ENCODE data around the gene PCSK6.
"Not testable (repeated sequence)": the region's sequence is repeated elsewhere in the genome, so short reads cannot be mapped to it uniquely, and the experiment has no call there.

Gene PCSK6

GRCh38 chr15:101372960-101373525 is 116.5 kb downstream of the PCSK6 start:
- DNase-seq, result no peak

DNA sequence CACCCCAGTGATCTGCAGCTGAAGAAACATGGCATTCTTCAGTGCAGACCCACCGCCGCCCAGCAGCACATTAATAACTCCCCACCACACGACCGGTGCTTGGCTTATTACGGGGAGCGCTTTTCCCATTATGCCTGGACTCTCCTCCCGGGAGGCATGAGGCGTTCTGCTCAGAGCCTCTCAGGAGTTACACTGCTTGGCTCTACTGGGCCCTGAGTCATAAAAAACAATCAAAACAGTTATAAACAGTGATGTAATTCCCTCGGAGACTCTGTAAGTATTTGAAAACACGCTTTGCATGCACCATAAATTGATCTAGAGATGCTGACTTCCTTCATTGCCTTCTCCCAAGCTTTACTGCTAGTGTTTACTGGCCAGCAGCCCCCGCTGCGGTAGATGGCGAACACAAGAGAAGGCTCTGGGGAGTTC is 117.3 kb downstream of the PCSK6 start:
- DNase-seq, result no peak

- DNase-seq, result no peak
Observed at GRCh38 chr15:101371519-101371918, 118.0 kb downstream of the PCSK6 start.

DNA sequence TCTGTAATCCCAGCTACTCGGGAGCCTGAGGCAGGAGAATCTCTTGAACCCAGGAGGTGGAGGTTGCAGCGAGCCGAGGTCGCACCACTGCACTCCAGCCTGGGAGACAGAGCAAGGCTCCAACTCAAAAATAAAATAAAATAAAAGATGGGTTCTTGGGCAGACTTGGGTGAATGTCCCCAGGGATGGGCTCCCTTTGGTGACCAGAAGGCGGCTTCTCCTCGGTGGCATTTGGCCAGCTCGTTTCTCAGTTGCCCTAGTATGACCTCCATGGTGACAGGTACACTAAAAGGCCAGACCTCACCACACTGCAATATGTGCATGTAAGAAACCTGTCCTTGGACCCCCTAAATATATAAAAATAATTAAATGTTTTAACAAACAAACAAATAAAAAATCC is 118.4 kb downstream of the PCSK6 start:
- no peak for DNase-seq

DNA sequence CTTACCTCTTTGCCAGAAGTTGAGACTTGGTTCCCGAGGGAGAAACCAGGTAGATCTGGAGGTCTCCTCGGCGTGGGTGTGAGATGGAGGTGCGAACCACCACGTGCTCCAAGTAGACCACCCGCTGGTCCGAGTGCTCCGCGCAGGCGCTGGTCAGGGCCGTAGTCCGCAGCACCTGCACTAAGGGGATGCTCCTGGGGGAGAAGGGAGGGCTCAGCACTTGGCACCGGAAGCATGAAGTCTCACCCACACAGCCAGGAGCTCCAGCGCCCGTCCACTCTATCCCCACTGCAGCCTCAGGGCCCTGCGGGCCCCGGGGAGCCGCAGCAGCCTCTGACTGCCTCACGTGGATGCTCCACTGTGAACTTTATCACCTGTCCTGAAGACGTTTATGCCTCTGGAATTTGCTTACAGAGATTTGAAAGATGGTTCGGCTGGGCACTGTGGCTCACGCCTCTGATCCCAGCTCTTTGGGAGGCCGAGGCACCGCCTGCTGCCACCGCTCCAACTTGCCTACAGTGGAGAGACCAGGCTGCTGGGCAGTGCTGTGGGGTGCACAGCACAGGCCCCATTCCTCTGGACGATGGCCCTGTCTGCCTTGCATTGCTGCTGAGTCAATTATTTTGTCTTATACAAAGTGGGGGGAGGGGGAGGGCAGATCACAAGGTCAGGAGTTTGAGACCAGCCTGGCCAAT is 119.0 kb downstream of the PCSK6 start:
- no peak for DNase-seq

GRCh38 chr15:101369676-101370075 is 119.8 kb downstream of the PCSK6 start:
- DNase-seq, result no peak

GRCh38 chr15:101368861-101369642 is 120.5 kb downstream of the PCSK6 start:
- no peak for DNase-seq

DNA sequence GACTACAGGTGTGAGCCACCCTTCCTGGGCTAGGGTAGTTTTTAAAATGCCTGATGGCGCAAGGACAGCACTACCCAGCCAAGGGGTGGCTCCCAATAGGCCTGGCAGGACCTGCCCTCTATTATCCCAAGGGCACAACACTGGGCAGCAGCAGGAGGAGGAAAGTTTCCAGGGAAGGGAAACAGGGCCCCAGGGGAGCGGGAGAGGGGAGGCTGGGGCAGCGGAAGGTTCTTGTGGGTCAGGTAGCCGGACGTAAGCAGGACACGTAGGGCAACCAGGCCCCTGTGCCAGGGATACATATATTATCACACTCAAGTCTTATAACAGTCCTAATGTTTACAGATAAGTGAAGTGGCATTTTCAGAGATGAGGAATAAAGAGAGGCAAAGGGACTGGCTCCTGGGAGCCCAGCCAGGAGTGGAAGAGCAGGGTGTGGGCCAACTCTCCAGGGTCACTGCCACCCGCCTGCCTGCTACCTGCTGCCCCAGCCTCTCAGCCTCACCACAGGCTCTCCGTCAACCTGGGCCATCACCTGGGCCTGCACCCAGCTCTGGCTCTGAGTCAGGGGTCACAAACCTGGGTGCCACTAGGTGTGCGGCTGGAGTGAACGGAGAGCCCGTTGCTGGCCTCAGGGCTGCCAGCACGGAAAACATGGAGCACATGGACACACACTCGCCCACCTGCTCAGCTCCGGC is 121.3 kb downstream of the PCSK6 start:
- no peak for DNase-seq

DNA sequence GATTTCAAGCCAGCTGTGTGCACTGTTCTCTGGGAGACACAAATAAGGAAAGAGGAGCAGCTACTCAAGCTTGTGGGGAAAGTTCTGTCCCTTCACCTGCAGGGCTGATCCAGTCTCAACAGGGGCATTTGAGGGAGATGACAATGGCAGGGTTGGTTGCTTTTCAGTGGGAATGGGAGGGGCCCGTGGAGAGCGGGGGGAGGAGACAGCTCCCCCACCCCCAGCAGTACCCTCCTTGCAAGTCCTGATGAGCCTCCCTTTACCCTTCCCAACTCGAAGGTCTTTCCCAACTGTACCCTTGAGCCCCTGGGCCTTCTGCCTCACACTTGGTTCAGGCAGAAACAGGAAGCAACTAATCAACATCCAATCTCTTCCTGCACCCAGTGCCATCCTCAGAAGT is 122.7 kb downstream of the PCSK6 start:
- DNase-seq, result no peak

GRCh38 chr15:101362986-101363566 is 126.4 kb downstream of the PCSK6 start:
- DNase-seq, result no peak

- DNase-seq, result no peak
Observed at GRCh38 chr15:101362359-101362758, 127.1 kb downstream of the PCSK6 start.

GRCh38 chr15:101361418-101361817 is 128.1 kb downstream of the PCSK6 start:
- DNase-seq, result no peak

DNA sequence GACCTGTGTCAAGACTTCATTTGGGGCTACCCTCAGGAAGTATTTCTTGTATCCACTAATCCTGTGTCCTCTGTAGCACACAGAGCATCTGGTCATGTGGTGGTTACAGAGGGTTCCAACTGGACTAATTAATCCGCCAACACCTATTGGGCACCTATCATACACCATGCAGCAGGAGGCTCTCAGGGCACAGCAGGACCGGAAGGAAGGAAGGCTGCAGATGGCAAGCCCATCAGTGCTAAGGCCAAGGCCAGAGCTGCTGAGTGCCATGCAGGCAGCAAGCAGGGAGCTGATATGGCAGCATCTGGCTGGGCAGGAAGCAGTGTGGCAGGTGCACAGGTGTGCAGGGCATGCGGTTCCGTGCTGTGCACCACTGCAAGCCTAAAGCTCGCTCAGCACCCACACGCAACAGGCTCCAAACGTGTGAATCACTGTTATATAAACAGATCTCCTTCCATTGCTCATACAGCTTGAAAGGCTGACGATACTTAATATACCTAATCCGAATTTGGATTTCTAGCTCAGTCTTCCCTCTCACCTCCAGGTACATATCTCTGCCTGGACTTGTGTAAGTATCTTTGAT is 130.1 kb downstream of the PCSK6 start:
- DNase-seq, result no peak

GRCh38 chr15:101358895-101359294 is 130.6 kb downstream of the PCSK6 start:
- DNase-seq, result no peak

DNA sequence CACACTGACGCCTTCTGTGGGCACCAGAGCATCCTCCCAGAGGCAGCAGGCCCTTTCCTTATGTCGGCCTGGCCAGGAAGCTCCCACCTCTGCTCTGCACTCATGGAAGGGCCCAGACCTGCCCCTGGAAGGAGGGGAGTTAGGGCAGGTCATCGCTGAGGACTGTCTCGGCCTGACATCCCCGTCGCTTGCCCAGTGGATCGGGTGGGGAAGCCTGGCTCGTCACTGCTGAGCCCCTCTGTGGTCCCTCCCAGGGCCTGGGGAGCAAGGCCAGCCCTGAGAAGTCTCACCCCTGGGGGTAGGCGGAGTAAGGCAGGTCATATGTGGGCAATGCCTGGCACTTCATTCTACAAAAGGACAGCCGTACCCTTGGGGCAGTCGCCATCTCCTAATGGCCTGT is 131.6 kb downstream of the PCSK6 start:
- DNase-seq, result no peak

GRCh38 chr15:101357333-101357732 is 132.2 kb downstream of the PCSK6 start:
- DNase-seq, result no peak

DNA sequence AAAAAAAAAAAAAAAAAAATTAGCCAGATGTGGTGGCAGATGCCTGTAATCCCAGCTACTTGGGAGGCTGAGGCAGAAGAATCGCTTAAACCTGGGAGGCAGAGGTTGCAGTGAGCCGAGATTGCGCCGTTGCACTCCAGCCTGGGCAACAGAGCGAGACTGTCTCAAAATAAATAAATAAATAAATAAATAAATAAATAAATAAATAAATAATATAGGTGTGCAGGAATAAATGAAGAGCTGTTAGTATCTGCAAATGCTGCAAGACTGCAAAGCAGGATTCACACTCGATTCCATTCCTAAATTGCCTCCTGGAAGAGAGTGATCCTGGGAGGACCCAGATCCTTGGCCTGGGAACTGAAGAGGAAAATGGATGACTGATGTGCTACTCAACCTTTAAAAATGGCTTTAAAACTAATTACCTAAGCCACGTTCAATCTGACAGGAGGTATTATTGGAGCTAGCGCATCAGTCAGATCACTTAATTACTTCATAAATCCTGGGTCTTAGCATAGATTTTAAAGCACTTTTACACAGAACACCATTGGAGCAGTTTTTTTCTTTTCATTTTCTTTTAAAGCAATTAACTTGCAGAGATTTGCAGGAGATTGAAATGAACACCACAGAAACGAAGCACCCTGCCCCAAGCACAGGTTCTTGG is 132.9 kb downstream of the PCSK6 start:
- not testable (repeated sequence) for DNase-seq

- no peak for DNase-seq
Observed at GRCh38 chr15:101355678-101356464, 133.6 kb downstream of the PCSK6 start.

DNA sequence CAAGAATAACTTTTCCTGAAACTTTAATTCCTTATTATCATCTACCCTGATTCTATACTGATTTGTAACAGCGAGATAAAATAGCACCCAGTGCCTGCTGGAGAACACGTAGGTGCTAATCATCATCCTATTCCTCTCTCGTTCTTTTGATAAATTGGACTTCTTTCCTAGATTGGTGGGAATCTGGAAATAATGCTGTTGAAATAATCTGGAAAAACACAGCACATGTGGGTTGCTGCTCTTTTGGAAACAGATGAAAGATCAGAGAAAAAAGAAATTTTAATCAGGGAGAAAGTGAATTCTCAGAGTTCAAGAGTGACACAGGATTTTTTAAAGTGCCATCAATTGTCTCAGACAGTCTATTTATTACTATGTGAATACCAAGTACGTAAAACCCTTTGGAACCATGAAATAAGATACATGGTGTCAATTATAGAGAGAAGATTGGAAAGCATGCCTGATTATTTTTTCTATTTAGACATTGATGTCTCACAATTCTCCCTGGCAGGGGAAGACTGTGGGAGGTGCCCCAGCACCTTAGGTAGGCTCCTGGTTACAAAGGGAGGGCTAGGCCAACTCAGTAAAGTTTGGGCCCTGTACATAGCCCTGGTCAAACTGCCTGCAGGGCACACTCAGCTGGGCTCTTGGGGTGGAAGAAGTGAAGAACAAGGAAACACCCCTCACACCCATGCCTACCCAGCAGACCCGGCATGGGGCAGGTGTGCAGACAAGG is 134.4 kb downstream of the PCSK6 start:
- DNase-seq, result no peak

DNA sequence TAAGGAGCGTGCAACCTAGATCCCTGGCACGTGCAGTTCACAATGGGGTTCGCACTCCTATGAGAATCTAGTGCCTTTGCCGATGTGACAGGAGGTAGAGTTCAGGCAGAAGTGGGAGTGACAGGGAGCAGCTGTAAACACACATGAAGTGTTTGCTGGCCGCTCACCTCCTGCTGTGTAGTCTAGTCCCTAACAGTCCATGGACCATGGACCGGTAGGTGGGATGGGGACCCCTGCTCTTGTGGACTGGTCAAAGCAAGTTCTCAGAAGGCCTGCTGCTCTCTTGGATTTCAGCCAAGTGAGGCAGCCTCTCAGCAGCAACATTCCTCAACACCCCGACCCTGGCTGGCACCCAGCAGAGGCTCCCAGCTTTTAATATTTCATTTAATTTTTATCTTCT is 136.3 kb downstream of the PCSK6 start:
- no peak for DNase-seq

DNA sequence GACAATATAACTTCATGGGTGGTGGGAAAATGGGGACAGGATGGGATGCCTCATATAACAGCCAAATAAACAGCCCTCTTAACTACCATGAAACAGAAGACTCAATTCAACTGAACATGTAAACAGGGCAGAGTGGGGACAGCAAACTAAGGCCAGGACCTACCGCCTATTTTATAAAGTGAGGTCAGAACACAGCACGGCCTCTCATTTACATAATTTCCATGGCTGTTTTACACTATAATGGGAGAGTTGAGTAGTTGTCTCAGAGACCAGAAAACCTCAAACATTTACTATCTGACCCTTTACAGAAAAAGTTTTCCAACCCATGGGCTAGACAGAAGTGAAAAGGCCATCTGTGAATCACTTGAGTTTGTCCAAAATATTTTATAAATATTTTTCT is 137.8 kb downstream of the PCSK6 start:
- no peak for DNase-seq
